Ovary (tissue), 3 donors: ENCODE results near the gene C2orf72.

Experiments used
- EP300 ChIP-seq: sonication (generic); formaldehyde crosslinking; IDR thresholded peaks from one replicate; pipeline ENCODE4 v1.6.1; 2017; ENCODE audit warnings: antibody characterized with exemption
- TF ChIP-seq, protein P1 (sequence below), 3 donors: fragments of 450-650 bp in 2 of 3; fragments of 200-600 bp in 1 of 3; IDR thresholded peaks; one replicate each; pipeline versions ENCODE4 v1.5.1 to v1.8.0; 2016 to 2022; ENCODE audit warnings: antibody characterized with exemption in 3 of 3, mild to moderate bottlenecking in 1 of 3
- donor health status: DM: no; HTN: no; CAD: no.

DNA sequence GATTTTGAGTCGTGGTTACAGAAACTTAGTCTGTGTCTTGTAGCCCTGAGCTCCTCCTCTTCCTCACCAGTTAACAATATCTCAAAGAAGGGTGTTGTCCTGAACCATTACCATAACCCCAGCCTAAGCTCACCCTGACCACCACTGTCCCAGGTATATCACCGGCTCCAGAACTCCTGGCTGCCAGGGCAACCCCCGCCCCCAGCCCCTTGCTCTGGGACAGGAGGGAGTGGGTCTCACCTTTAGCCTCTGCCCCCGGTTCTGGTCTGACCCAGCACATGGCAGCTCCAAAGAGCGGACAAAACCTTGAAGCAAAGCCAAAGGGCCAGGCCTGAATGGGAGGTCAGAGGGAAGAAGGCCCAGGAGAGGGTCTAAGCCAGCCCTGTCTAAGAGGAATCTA is 13.8 kb downstream of the C2orf72 start:
- TF ChIP-seq, protein P1, sequence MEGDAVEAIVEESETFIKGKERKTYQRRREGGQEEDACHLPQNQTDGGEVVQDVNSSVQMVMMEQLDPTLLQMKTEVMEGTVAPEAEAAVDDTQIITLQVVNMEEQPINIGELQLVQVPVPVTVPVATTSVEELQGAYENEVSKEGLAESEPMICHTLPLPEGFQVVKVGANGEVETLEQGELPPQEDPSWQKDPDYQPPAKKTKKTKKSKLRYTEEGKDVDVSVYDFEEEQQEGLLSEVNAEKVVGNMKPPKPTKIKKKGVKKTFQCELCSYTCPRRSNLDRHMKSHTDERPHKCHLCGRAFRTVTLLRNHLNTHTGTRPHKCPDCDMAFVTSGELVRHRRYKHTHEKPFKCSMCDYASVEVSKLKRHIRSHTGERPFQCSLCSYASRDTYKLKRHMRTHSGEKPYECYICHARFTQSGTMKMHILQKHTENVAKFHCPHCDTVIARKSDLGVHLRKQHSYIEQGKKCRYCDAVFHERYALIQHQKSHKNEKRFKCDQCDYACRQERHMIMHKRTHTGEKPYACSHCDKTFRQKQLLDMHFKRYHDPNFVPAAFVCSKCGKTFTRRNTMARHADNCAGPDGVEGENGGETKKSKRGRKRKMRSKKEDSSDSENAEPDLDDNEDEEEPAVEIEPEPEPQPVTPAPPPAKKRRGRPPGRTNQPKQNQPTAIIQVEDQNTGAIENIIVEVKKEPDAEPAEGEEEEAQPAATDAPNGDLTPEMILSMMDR (IDR thresholded peaks at IDR 0.05) = no peak
- no peak for TF ChIP-seq EP300
